HG03378 (cell line): ENCODE measurements around the gene KANSL1L.
"Not testable (repeated sequence)": the region's sequence is repeated elsewhere in the genome, so short reads cannot be mapped to it uniquely, and the experiment has no call there.

Experiments used
- ATAC-seq: cut with Tn5 transposase; IDR thresholded peaks from one replicate; pipeline ENCODE4 v1.9.1; 2021; ENCODE audit warnings: mild to moderate bottlenecking, moderate library complexity; ENCODE audit not compliant: unreplicated experiment

Gene KANSL1L, protein sequence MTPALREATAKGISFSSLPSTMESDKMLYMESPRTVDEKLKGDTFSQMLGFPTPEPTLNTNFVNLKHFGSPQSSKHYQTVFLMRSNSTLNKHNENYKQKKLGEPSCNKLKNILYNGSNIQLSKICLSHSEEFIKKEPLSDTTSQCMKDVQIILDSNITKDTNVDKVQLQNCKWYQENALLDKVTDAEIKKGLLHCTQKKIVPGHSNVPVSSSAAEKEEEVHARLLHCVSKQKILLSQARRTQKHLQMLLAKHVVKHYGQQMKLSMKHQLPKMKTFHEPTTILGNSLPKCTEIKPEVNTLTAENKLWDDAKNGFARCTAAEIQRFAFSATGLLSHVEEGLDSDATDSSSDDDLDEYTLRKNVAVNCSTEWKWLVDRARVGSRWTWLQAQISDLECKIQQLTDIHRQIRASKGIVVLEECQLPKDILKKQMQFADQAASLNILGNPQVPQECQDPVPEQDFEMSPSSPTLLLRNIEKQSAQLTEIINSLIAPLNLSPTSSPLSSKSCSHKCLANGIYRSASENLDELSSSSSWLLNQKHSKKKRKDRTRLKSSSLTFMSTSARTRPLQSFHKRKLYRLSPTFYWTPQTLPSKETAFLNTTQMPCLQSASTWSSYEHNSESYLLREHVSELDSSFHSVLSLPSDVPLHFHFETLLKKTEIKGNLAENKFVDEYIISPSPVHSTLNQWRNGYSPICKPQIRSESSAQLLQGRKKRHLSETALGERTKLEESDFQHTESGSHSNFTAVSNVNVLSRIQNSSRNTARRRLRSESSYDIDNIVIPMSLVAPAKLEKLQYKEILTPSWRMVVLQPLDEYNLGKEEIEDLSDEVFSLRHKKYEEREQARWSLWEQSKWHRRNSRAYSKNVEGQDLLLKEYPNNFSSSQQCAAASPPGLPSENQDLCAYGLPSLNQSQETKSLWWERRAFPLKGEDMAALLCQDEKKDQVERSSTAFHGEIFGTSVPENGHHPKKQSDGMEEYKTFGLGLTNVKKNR

GRCh38 chr2:210171309-210172218 lies at the start of gene KANSL1L:
Gene KANSL1L, minus strand, starts transcription at chr2:210171409. Its CDS starts 16,827 bp downstream, at chr2:210154582.
- peak; percentile 39 for ATAC-seq

GRCh38 chr2:210215120-210215519 lies 43.9 kb upstream of the KANSL1L start:
- ATAC-seq = no peak

DNA sequence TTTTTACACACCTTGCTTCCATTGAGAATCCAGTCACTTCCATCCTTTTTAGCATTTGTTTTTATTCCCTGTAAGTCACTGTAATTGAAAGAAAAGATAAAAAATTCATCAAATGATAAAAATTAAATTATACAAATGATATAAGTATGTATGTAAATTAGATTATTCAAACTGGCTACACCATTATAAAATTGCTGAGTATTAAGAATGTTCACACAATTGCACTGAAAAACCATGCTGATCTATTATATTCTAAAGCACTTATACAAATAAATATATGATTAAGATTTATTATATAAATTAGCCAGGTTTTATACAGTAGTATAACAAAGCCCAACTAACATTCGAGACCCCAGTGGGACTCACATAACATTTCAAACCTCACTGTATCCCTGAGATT lies 39.0 kb upstream of the KANSL1L start:
- ATAC-seq = no peak

- ATAC-seq = no peak
Observed at GRCh38 chr2:210207929-210208328, 36.7 kb upstream of the KANSL1L start.

GRCh38 chr2:210203558-210203957 lies 32.3 kb upstream of the KANSL1L start:
- ATAC-seq = no peak

DNA sequence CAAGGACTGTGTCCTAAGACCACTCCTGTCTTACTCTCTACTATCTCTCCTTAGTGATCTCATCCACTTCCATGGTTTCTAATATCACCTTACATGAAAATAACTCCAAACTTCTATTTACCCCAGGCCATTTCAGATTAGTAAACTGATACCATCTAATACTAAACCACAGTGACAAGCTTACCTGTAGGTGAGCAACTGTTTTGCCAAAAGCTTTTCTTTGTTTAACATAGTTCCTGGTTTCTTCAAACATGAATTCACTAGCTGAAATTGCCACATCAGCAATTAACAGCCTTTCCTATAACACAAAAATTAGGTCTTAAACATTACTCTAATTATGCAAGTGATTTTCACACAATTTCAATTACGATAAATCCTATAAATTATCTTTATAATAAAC lies 31.9 kb upstream of the KANSL1L start:
- ATAC-seq = no peak

GRCh38 chr2:210199854-210200253 lies 28.6 kb upstream of the KANSL1L start:
- no peak for ATAC-seq

- peak; percentile 58 for ATAC-seq
Observed at GRCh38 chr2:210199186-210199765, 28.1 kb upstream of the KANSL1L start.

DNA sequence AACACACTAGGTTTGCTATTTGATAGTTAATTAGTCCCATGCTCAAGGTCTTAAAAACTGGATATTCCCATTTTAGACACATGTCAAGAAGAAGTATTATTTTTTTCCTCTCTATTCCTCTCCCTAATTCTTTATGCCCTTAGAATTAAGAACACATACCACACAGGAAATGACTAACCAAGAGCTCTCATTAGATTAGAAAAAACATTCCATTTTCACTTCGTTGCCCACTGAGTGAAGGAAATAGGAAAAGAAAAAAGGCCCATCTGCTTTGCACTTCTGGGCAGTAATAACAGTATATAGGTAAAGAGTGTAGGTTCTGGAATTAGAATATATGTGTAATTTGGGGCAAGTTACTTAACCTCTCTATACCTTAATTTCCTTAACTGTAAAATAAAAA lies 27.1 kb upstream of the KANSL1L start:
- no peak for ATAC-seq

DNA sequence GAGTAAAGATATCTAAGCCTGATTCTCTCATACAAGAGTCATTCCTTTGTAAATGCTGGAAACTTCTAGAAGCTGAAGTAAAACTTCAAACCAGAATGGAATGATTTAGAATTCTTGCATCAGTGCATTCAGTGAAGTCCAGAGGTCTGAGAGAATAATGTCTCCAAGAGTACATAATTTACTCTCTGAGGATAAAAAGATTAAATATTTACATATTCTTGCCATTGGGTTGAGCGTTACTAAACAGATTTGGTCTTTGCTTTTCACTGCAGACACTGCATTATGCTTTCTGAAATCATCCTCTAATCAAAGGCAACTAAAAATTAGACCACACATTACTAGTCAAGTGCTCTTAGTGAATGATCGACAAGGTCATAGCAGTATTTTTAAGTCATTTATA lies 26.5 kb upstream of the KANSL1L start:
- no peak for ATAC-seq

GRCh38 chr2:210195101-210195852 lies 24.1 kb upstream of the KANSL1L start:
- peak; percentile 41 for ATAC-seq

DNA sequence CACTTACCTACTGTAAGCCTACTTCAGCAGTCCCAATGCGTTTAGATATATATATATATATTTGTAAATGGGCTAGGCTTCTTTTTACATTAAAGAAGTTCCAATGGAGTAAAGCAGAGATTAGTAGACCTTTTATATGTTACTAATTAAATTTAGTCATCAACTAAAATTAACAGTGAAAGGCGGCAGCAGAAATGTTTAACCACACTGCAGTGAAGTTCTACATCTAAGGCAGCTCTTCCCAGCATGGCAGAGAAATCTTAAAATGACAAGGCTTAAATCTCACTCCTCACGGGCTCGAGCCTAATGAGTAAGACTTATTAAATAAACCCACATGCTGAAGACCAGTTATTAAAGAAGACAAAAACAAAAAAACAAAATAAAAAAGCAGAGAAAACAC lies 19.1 kb upstream of the KANSL1L start:
- ATAC-seq = no peak

DNA sequence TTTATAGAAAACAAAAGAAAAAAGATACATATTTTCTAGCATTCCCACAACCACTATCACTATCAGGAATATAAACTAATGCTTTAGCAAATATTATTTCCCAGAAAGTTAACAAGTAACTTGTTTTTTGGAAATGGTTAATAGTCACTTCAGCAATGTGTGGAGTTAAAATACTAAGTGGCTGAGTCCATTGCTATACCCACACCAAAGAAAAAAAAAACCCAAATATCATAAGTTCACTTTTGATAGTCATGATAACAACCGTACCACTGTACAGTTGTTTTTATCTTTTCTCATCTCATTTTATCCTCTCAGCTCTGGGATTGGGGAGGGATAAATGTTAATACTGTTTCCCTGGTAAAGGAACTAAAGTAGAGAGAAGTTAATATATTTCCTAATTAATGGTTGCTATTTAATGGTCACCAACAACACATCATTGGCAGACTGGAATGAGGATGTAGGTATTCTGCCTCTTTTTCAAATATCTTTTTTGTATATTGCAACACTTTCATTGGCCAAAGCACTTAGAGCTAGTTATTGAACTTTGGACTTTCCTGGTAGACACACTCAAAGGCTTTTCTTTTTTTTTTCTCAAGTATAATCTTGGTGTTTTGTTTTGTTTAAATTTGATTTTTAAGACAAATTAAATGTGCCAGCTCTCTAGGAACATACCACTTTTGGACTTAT lies 18.4 kb upstream of the KANSL1L start:
- no peak for ATAC-seq

GRCh38 chr2:210188755-210189154 lies 17.5 kb upstream of the KANSL1L start:
- no peak for ATAC-seq

- ATAC-seq = no peak
Observed at GRCh38 chr2:210188190-210188589, 17.0 kb upstream of the KANSL1L start.

GRCh38 chr2:210183936-210184335 lies 12.7 kb upstream of the KANSL1L start:
- not testable (repeated sequence) for ATAC-seq

- ATAC-seq = not testable (repeated sequence)
Observed at GRCh38 chr2:210181606-210182088, 10.4 kb upstream of the KANSL1L start.

GRCh38 chr2:210181033-210181605 lies 9.9 kb upstream of the KANSL1L start:
- not testable (repeated sequence) for ATAC-seq
